22Rv1 (cell line): ENCODE data around the gene CHST1.

Experiments used
- CTCF ChIP-seq: fragments of 450-650 bp; IDR thresholded peaks from 2 replicates; pipeline ENCODE4 v1.5.1; 2017; ENCODE audit warnings: mild to moderate bottlenecking
- ZFX ChIP-seq: fragments of 450-650 bp; IDR thresholded peaks from 2 replicates; pipeline ENCODE4 v1.6.1; 2017; ENCODE audit warnings: antibody characterized with exemption, borderline replicate concordance

DNA sequence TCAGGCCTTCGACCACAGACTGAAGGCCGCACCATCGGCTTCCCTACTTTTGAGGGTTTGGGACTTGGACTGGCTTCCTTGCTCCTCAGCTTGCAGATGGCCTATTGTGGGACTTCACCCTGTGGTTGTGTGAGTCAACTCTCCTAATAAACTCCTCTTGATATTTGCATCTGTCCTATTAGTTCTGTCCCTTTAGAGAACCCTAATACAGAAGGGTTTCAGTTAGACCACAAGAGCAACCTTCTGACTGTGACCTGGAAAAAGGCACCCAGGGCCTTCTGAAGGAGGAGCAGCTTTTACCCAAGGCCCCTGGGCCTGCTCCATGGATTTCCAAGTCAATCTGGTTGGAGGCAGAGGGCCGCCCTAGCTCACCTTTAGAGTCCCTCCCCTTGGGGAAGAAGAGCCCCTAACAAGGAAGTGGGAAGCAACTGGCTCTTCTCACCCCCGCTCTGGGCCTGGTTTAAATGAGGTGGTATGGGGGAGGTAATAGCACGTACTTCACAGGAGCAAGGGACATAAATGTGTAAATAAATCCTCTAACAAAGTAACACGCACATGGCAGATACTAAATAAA is 11.2 kb upstream of the CHST1 start:
- no peak for TF ChIP-seq CTCF
- no peak for TF ChIP-seq ZFX
